Endothelial cell (in vitro differentiated cells): ENCODE measurements around the gene ECEL1. TPM values are rescaled to one million over a fixed set of nuclear protein-coding genes. Genes with fewer than 3 reads are reported as not detected.

Source experiments
- DNase-seq: peaks from one replicate; pipeline ENCODE4 v3.0.0; 2021; ENCODE audit warnings: low spot score
- H3K27ac Mint-ChIP-seq: one replicate; pipeline ENCODE4 v1.8.0; 2021; ENCODE audit warnings: mixed read lengths, inconsistent platforms; ENCODE audit not compliant: unreplicated experiment
- H3K27me3 Mint-ChIP-seq: one replicate; pipeline ENCODE4 v1.8.0; 2021; ENCODE audit warnings: mild to moderate bottlenecking, moderate library complexity, mixed read lengths, inconsistent platforms; ENCODE audit not compliant: unreplicated experiment
- H3K36me3 Mint-ChIP-seq: one replicate; pipeline ENCODE4 v1.8.0; 2021; ENCODE audit warnings: mild to moderate bottlenecking, low read depth, mixed read lengths, inconsistent platforms; ENCODE audit not compliant: unreplicated experiment
- H3K4me1 Mint-ChIP-seq: one replicate; pipeline ENCODE4 v1.8.0; 2021; ENCODE audit warnings: mild to moderate bottlenecking, mixed read lengths, inconsistent platforms; ENCODE audit not compliant: unreplicated experiment
- H3K4me3 Mint-ChIP-seq: one replicate; pipeline ENCODE4 v1.8.0; 2021; ENCODE audit warnings: mild to moderate bottlenecking, mixed read lengths, inconsistent platforms; ENCODE audit not compliant: unreplicated experiment
- H3K9me3 Mint-ChIP-seq: one replicate; pipeline ENCODE4 v1.8.0; 2021; ENCODE audit warnings: mixed read lengths, inconsistent platforms; ENCODE audit not compliant: unreplicated experiment
- CTCF ChIP-seq: fragments of 200-600 bp; sonication (generic); IDR thresholded peaks from one replicate; pipeline ENCODE4 v1.5.0; 2021; ENCODE audit warnings: antibody characterized with exemption; ENCODE audit not compliant: unreplicated experiment
- total RNA-seq: library from RNA; stranded (reverse); fragmentation: NEBNext Ultra II Directional; extraction: Animal tissue kit (Norgen Biotek cat#: 25700); gene quantifications from one replicate; pipeline ENCODE4 v1.2.1, GENCODE V29; 2021; ENCODE audit not compliant: unreplicated experiment

The ECEL1 gene
- total RNA-seq, 1 donor from 2014 or later = not detected

- Mint-ChIP-seq H3K4me3 (no peak overlapping the region), H3K27me3 (peaks cover 15% of the 10 kb centered on the region), H3K4me1 (peaks cover 4% of the 10 kb centered on the region), H3K27ac (no peak overlapping the region), H3K36me3 (no peaks in the 10 kb centered on the region), H3K9me3 (no peaks in the 10 kb centered on the region)
- DNase-seq = no peak
- no peak for TF ChIP-seq CTCF
These were observed 4.2 kb downstream of the ECEL1 start for GRCh38 chr2:232483311-232483922.

GRCh38 chr2:232482301-232483238 is 5.1 kb downstream of the ECEL1 start:
- peaks cover 4% of the 10 kb centered on the region for H3K4me1 Mint-ChIP-seq
- H3K4me3 Mint-ChIP-seq = no peak overlapping the region
- peak overlapping the region; percentile 30 for H3K27ac Mint-ChIP-seq
- no peaks in the 10 kb centered on the region for H3K9me3 Mint-ChIP-seq
- TF ChIP-seq CTCF = no peak
- no peak for DNase-seq
- H3K27me3 Mint-ChIP-seq = peaks cover 13% of the 10 kb centered on the region
- no peaks in the 10 kb centered on the region for H3K36me3 Mint-ChIP-seq

- Mint-ChIP-seq H3K4me3 (no peak overlapping the region), H3K27me3 (peaks cover 12% of the 10 kb centered on the region), H3K36me3 (no peaks in the 10 kb centered on the region), H3K4me1 (peaks cover 4% of the 10 kb centered on the region), H3K9me3 (no peaks in the 10 kb centered on the region), H3K27ac (peak overlapping the region; percentile 30)
- no peak for DNase-seq
- TF ChIP-seq CTCF = no peak
These were observed 6.1 kb downstream of the ECEL1 start for GRCh38 chr2:232481322-232482140.

GRCh38 chr2:232480201-232481190 is 7.1 kb downstream of the ECEL1 start:
- Mint-ChIP-seq H3K27ac (no peak overlapping the region), H3K9me3 (no peaks in the 10 kb centered on the region), H3K27me3 (peaks cover 11% of the 10 kb centered on the region), H3K4me1 (peaks cover 4% of the 10 kb centered on the region), H3K36me3 (no peaks in the 10 kb centered on the region), H3K4me3 (no peak overlapping the region)
- no peak for DNase-seq
- no peak for TF ChIP-seq CTCF
